ENCODE results near the gene ERLEC1.

DNA sequence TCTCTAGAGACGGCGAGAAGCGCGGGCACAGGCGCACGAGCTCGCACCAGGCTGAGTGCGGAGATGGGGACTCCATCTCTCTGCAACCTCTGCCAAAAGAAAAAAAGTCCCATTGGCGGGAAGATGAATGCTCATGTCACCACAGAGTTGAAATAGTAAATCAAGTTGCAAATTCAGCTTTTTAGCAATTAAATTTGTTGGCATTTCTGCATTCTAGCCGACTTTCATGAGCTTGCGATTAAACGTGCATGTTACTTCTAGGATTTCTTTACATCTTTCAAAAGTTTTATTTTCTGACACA, 18.7 kb upstream of the ERLEC1 start:
- no peak for TF ChIP-seq POLR2A (IDR thresholded peaks at IDR 0.05)
- no peak for TF ChIP-seq CTCF (IDR thresholded peaks at IDR 0.05)

Measured in right lobe of liver (tissue), 4 donors.